NCI-H510A (cell line): Measurements from ENCODE around the gene ST6GAL1.

Source experiments
- DNase-seq: peaks from one replicate; lab custom pipeline; 2025; lab: John Stamatoyannopoulos, UW

The ST6GAL1 gene

DNA sequence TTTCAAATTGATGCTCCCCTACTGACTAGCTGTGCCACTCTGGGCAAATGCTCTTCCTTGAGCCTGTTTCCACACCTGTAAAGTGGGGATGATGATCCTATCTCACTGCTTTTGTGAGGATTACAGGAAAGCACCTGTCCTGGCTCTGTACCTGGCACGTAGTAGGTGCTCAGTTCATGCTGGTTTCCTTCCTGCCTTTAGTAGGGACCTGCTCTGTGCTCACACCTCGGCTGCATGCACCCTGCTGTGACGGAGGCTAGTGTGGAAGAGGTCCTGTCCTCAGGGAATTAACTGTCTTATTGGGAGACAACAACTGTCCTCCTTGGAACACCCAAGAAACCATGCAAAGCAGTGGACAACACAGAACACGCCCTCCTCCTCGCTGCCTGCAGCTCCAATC, 147.2 kb downstream of the ST6GAL1 start:
- DNase-seq = no peak

DNA sequence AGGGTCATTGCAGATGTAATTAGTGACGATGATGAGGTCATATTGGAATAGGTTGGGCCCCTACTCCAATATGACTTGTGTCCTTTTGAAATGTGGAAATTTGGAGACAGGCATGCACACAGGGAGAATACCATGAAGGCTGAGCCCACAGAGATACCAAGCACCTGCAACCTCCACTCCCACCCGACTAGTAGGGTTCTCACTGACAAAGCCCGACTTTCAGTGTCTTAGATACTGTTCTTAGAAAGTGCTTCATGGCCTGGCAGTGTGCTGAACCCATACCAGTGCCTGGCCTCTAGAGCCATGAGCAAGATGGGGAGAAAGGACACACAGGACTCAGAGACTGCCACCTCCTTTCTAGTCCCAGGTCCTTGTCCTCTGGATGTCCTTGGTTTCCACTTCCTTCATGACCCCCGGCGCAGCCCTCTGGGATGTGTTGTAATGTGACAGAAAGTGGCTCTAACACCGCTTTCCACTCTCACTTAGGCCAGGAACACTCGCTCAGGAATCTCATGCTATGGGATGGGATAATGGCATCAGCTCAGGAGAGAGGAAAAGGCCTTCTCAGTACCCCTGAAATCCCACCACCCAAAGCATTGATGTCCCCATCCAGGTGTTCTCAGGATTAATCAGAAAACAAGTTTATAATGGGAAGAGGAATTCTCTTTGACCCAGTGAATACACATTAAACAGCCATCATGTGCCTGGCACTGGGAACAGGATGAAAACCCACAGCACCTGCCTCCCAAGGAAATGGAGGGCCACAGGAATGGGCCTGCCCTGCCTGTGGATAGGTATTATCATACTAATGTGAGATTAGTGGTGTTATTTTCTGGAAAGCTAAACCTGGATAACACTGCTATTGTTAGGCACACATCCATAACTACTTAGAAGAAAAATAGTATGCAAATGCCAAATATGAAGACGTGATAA, 149.0 kb downstream of the ST6GAL1 start:
- no peak for DNase-seq

- no peak for DNase-seq
Measured at GRCh38 chr3:187080799-187081450, 150.6 kb downstream of the ST6GAL1 start.

DNA sequence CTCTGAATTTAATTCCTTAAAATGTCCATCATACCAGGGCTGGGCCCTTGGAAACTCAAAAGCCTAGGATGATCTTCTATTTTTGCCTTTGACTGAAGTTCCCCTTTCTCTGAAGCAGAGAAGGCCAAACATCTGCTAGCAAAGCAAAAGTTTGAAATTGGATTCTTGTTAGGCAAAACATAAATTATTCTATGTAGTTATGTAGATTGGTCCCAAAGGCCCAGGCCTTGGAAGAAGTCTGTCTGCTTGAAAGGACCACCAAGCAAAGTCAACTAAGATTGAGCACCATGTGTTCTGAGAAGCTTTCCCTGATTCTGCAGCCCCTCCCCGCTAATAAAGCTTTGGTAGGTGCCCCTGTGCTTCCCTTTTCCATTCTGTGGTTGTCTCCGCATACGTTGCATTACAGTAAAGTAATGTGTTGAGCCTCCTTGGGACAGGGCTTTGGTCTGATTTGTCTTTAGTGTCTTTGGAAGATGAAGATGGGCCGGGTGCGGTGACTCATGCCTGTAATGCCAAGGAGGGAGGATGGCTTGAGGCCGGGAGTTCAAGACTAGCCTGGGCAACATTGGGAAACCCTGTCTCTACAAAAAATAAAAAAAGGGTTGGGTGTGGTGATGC, 152.5 kb downstream of the ST6GAL1 start:
- no peak for DNase-seq

DNA sequence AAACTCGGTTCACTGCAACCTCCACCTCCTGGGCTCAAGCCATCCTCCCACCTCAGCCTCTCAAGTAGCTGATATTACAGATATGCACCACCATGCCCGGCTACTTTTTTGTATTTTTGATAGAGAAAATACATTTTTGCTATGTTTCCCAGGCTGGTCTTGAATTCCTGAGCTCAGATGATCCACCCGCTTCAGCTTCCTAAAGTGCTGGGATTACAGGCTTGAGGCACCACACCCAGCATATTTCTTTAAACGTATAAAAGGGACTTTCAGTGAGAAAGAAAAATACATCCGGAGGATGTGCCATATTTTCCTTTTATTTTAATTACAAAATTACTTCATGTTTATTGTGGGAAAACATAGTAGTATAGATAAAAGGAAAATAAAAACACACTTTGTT, 153.8 kb downstream of the ST6GAL1 start:
- DNase-seq = no peak

- no peak for DNase-seq
Measured at GRCh38 chr3:187084580-187084979, 154.3 kb downstream of the ST6GAL1 start.

DNA sequence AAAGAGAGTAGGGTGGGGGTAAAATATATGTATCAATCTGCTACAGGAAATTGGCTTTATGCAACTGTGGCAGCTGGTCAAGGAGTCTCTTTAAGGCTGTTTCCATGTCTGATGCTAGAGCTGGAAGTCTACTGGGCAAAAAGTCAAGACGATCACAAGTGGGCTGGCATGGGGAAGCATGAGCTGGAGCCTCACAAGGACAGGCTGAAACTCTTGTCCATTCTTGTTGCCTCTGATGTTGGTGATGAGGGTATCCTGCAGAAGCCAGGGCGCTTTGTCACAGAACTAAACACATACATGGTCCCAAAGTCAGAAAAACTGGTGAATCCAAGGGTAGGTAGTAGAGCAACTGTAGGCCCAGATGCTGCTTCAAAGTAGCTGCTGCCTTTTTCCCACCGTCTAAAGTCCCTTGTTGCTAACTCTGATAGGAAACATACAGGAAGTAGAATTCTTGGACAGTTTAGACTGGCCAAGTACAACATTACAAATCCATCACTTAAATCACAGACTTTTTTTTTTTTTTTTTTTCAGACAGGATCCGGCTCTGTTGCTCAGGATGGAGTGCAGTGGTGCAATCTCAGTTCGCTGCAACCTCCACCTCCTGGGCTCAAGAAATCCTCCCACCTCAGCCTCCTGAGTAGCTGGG, 154.8 kb downstream of the ST6GAL1 start:
- no peak for DNase-seq

GRCh38 chr3:187085933-187086332, 155.6 kb downstream of the ST6GAL1 start:
- DNase-seq = no peak

GRCh38 chr3:187086831-187087230, 156.5 kb downstream of the ST6GAL1 start:
- no peak for DNase-seq

GRCh38 chr3:187088701-187089100, 158.4 kb downstream of the ST6GAL1 start:
- no peak for DNase-seq

GRCh38 chr3:187093320-187093719, 163.0 kb downstream of the ST6GAL1 start:
- no peak for DNase-seq

GRCh38 chr3:187098923-187099512, 168.7 kb downstream of the ST6GAL1 start:
- DNase-seq = no peak

- DNase-seq = peak; percentile 2
Measured at GRCh38 chr3:187101184-187102072, 171.1 kb downstream of the ST6GAL1 start.

- no peak for DNase-seq
Measured at GRCh38 chr3:187102073-187102634, 171.8 kb downstream of the ST6GAL1 start.

DNA sequence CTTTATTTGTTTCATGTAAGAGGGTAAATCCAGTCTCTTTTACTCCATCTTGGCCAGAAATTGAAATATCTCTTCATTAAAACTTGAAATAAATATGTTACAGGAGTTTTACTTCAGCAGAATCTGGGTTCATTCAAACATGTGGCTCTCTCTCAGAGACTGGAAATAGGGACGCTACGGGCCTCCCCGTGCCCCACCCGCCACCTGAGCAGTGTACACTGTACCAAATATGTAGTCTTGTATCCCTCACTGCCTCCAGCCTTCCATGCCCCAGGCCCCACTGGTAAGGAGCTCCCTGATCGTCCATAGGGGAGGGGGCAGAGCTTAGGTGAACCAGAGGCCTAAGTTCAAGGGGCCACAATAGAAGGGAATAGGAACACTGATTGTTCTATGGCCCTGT, 172.9 kb downstream of the ST6GAL1 start:
- no peak for DNase-seq

DNA sequence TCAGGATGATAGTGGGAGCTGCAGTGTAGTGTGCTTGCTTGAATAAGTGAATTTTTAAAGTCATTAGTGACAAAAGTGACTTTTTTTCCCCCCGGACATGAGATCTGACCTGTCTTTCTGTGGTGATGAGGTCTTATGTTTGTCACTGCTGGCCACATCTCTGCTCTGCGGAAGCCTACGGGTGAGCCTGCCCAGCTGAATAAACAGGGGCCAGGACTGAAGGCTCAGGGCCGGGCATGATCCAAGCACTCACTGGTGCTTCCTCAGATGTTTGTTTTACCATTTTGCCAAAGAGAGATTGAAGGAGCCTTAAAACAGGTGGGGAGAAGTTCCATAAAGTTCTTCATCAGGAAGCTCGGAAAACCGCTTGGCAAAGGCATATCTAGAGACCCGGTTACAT, 174.0 kb downstream of the ST6GAL1 start:
- no peak for DNase-seq

- no peak for DNase-seq
Measured at GRCh38 chr3:187104933-187105332, 174.6 kb downstream of the ST6GAL1 start.

DNA sequence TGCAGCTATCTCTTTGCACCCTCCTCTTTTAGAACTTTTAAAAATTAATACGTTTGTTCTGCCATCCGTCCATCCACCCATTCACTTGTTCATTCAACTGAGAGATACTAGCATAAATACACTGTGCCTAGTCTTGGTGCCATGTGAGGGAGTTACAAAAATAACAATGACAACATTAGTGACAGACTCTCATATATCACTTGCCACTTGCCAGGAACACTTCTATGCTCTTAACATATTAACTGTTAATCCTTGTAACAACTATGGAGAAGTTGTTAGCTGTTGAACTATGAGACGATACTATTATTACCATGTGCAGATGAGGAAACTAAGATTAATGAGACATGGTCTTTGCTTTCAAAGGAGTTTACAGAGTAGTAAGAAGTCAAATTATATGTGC, 175.4 kb downstream of the ST6GAL1 start:
- DNase-seq = no peak

- DNase-seq = no peak
Measured at GRCh38 chr3:187107989-187108388, 177.7 kb downstream of the ST6GAL1 start.

GRCh38 chr3:187110156-187110555, 179.8 kb downstream of the ST6GAL1 start:
- DNase-seq = no peak
